ENCODE measurements around the gene TRAF4.

Gene TRAF4

GRCh38 chr17:28747801-28748750 is 4.3 kb downstream of the TRAF4 start:
- Histone ChIP-seq H3K36me3 (replicated peaks; ENCODE audit: insufficient read depth, low read length) (no peaks in the 10 kb centered on the region), H3K27ac (ENCODE audit: low read length) (no peak overlapping the region)
- DNase-seq, result no peak

GRCh38 chr17:28748852-28749515 is 5.2 kb downstream of the TRAF4 start:
- no peak overlapping the region for H3K27ac ChIP-seq (ENCODE audit: low read length)
- peaks cover 6% of the 10 kb centered on the region for H3K4me1 ChIP-seq (ENCODE audit: low read length)
- peaks cover 38% of the 10 kb centered on the region for H3K79me2 ChIP-seq (ENCODE audit: low read length)
- H3K9me2 ChIP-seq (replicated peaks; ENCODE audit: insufficient read depth, low read length), result no peaks in the 10 kb centered on the region
- no peak overlapping the region for H3K4me3 ChIP-seq (ENCODE audit: low read length)
- no peak overlapping the region for H2AFZ ChIP-seq (ENCODE audit: low read length)
- no peak overlapping the region for H3K4me2 ChIP-seq (ENCODE audit: low read depth, low read length)
- H4K20me1 ChIP-seq (ENCODE audit: insufficient read depth, low read length), result no peaks in the 10 kb centered on the region
- H3F3A ChIP-seq (ENCODE audit: insufficient read depth, low read length), result peaks cover 7% of the 10 kb centered on the region; the same call in 1 of the 2 replicates
- DNase-seq, result no peak
- H3K27me3 ChIP-seq (replicated peaks; ENCODE audit: insufficient read depth, low read length), result no peaks in the 10 kb centered on the region
- TF ChIP-seq CTCF (IDR thresholded peaks at IDR 0.05; ENCODE audit: low read length), result no peak
- no peak for TF ChIP-seq EZH2phosphoT487 (IDR thresholded peaks at IDR 0.05; ENCODE audit: low read length)
- no peak for TF ChIP-seq EZH2 (optimal IDR thresholded peaks at IDR 0.05; ENCODE audit: low read depth, low read length)
- no peaks in the 10 kb centered on the region for H3K9me3 ChIP-seq (replicated peaks; ENCODE audit: insufficient read depth, low read length)
- no peak overlapping the region for H3K9ac ChIP-seq (ENCODE audit: low read length)
- H3K36me3 ChIP-seq (replicated peaks; ENCODE audit: insufficient read depth, low read length), result no peaks in the 10 kb centered on the region

More at GRCh38 chr17:28747801-28748750, 4.3 kb downstream of the TRAF4 start:
- no peak for TF ChIP-seq EZH2 (optimal IDR thresholded peaks at IDR 0.05; ENCODE audit: low read depth, low read length)
- no peak for TF ChIP-seq EZH2phosphoT487 (IDR thresholded peaks at IDR 0.05; ENCODE audit: low read length)
- no peak for TF ChIP-seq CTCF (IDR thresholded peaks at IDR 0.05; ENCODE audit: low read length)
- H3K9me2 ChIP-seq (replicated peaks; ENCODE audit: insufficient read depth, low read length), result no peaks in the 10 kb centered on the region
- no peak overlapping the region for H3K4me3 ChIP-seq (ENCODE audit: low read length)
- H3K9me3 ChIP-seq (replicated peaks; ENCODE audit: insufficient read depth, low read length), result no peaks in the 10 kb centered on the region
- H3K4me1 ChIP-seq (ENCODE audit: low read length), result peaks cover 6% of the 10 kb centered on the region
- H3K4me2 ChIP-seq (ENCODE audit: low read depth, low read length), result no peak overlapping the region
- H2AFZ ChIP-seq (ENCODE audit: low read length), result no peak overlapping the region
- H3K9ac ChIP-seq (ENCODE audit: low read length), result no peak overlapping the region
- peaks cover 13% of the 10 kb centered on the region for H3F3A ChIP-seq (ENCODE audit: insufficient read depth, low read length)
- H3K79me2 ChIP-seq (ENCODE audit: low read length), result peaks cover 38% of the 10 kb centered on the region
- no peaks in the 10 kb centered on the region for H4K20me1 ChIP-seq (ENCODE audit: insufficient read depth, low read length)
- H3K27me3 ChIP-seq (replicated peaks; ENCODE audit: insufficient read depth, low read length), result no peaks in the 10 kb centered on the region

- no peak overlapping the region for H2AFZ ChIP-seq (ENCODE audit: low read length)
- no peaks in the 10 kb centered on the region for H3K27me3 ChIP-seq (replicated peaks; ENCODE audit: insufficient read depth, low read length)
- H3K4me2 ChIP-seq (ENCODE audit: low read depth, low read length), result no peak overlapping the region
- H3K4me1 ChIP-seq (ENCODE audit: low read length), result peaks cover 6% of the 10 kb centered on the region
- no peaks in the 10 kb centered on the region for H3K9me3 ChIP-seq (replicated peaks; ENCODE audit: insufficient read depth, low read length)
- peaks cover 7% of the 10 kb centered on the region; the same call in 1 of the 2 replicates for H3F3A ChIP-seq (ENCODE audit: insufficient read depth, low read length)
- TF ChIP-seq CTCF (IDR thresholded peaks at IDR 0.05; ENCODE audit: low read length), result no peak
- TF ChIP-seq EZH2phosphoT487 (IDR thresholded peaks at IDR 0.05; ENCODE audit: low read length), result no peak
- no peak for TF ChIP-seq EZH2 (optimal IDR thresholded peaks at IDR 0.05; ENCODE audit: low read depth, low read length)
- H4K20me1 ChIP-seq (ENCODE audit: insufficient read depth, low read length), result no peaks in the 10 kb centered on the region
- peaks cover 33% of the 10 kb centered on the region for H3K79me2 ChIP-seq (ENCODE audit: low read length)
- H3K4me3 ChIP-seq (ENCODE audit: low read length), result no peak overlapping the region
- no peak for DNase-seq
- no peak overlapping the region for H3K9ac ChIP-seq (ENCODE audit: low read length)
- no peak overlapping the region for H3K27ac ChIP-seq (ENCODE audit: low read length)
- no peaks in the 10 kb centered on the region for H3K9me2 ChIP-seq (replicated peaks; ENCODE audit: insufficient read depth, low read length)
- H3K36me3 ChIP-seq (replicated peaks; ENCODE audit: insufficient read depth, low read length), result no peaks in the 10 kb centered on the region
Observed at GRCh38 chr17:28749516-28750177, 5.8 kb downstream of the TRAF4 start.
